ENCODE measurements around the gene PTGIR.

The PTGIR gene

GRCh38 chr19:46625731-46626130 lies 842 bp upstream of the PTGIR start:
- no peak for TF ChIP-seq CTCF (IDR thresholded peaks at IDR 0.05)

GRCh38 chr19:46623915-46624502 lies 880 bp downstream of the PTGIR start:
- no peak for TF ChIP-seq CTCF (IDR thresholded peaks at IDR 0.05)

- TF ChIP-seq CTCF (IDR thresholded peaks at IDR 0.05): no peak
Observed at GRCh38 chr19:46622118-46622446, 2.8 kb downstream of the PTGIR start.

- TF ChIP-seq CTCF (IDR thresholded peaks at IDR 0.05): no peak
Observed at GRCh38 chr19:46621191-46622117, 3.4 kb downstream of the PTGIR start.

- TF ChIP-seq CTCF (IDR thresholded peaks at IDR 0.05): no peak
Observed at GRCh38 chr19:46620716-46621115, 4.2 kb downstream of the PTGIR start.

GRCh38 chr19:46620267-46620666 lies 4.6 kb downstream of the PTGIR start:
- no peak for TF ChIP-seq CTCF (IDR thresholded peaks at IDR 0.05)

GRCh38 chr19:46618670-46619231 lies 6.1 kb downstream of the PTGIR start:
- TF ChIP-seq CTCF (IDR thresholded peaks at IDR 0.05): no peak

All from LNCAP (cell line).